Hepatocyte (in vitro differentiated cells): ENCODE measurements around the gene SLCO1B3.

Experiments used
- CTCF ChIP-seq: fragments of 200-600 bp; sonication (generic); IDR thresholded peaks from 2 replicates; pipeline ENCODE4 v1.5.1; 2016; ENCODE audit warnings: antibody characterized with exemption, mild to moderate bottlenecking; ENCODE audit not compliant: poor library complexity
- EZH2 ChIP-seq: fragments of 200-600 bp; sonication (generic); IDR thresholded peaks from 2 replicates; pipeline ENCODE4 v1.6.1; 2016; ENCODE audit warnings: antibody characterized with exemption, mild to moderate bottlenecking, borderline replicate concordance
- EZH2phosphoT487 ChIP-seq: fragments of 200-600 bp; sonication (generic); IDR thresholded peaks from one replicate; pipeline ENCODE4 v1.6.1; 2018; ENCODE audit warnings: antibody characterized with exemption, mild to moderate bottlenecking, low read depth, moderate library complexity; ENCODE audit not compliant: unreplicated experiment, severe bottlenecking

- TF ChIP-seq CTCF (no peak), EZH2phosphoT487 (no peak), EZH2 (no peak)
Measured at GRCh38 chr12:20822415-20822814, 11.9 kb downstream of the SLCO1B3 start.
